Activated gamma-delta T cell (primary cell): ENCODE data around the gene DES.

Source experiments
- DNase-seq: peaks from one replicate; lab custom pipeline; 2025; lab: John Stamatoyannopoulos, UW

The DES gene

DNA sequence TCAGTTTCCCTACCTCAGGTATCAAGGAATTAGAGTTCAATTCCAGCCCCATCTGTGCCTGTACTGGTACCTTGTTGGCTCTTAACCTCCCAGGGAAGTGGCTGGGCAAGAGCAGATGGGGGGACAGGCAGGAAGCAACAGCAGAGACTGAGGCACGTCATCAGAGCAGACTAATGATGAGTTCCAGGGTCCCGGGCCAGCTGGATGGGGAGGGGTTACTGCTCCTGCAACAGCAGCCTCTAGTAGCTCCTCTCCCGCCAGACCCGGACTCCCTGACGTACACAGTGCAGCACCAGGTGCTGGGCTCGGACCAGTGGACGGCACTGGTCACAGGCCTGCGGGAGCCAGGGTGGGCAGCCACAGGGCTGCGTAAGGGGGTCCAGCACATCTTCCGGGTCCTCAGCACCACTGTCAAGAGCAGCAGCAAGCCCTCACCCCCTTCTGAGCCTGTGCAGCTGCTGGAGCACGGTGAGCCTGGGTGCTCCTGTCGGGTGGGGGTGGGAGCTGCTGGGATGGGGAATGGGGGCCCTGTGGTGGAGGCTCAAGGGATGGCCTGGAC is 54.5 kb downstream of the DES start:
- DNase-seq = no peak

- DNase-seq = no peak
These were observed 55.3 kb downstream of the DES start for GRCh38 chr2:219473511-219473910.

DNA sequence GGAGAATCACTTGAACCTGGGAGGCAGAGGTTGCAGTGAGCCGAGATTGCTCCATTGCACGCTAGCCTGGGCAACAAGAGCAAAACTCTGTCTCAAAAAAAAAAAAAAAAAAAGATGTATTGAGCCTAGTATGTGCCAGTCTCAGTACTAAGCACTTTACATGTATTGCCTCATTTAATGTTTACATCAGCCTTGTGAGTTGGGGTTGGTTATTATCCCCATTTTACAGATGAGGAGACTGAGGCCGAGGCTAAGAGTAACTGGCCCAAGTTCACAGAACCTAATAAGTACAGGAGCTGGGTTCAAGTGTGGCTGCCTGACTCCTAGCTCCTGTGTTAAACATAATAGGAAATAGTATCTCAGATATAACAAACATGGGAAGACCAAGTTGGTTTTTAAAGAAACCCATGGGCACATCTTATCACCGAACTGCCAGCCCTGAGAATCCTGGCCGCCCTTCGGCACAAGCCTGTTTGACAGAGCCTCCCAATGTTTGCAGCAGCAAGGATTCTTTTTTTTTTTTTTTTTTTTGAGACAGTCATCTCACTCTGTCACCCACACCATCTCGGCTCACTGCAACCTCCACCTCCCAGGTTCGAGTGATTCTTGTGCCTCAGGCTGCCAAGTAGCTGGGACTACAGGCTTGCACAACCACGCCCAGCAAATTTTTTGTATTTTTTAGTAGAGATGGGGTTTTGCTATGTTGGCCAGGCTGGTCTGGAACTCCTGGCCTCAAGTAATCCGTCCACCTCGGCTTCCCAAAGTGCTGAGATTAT is 56.3 kb downstream of the DES start:
- DNase-seq = no peak

- DNase-seq = no peak
These were observed 57.1 kb downstream of the DES start for GRCh38 chr2:219475278-219475677.

- no peak for DNase-seq
These were observed 57.8 kb downstream of the DES start for GRCh38 chr2:219475697-219476651.
